ENCODE data around the gene FUZ.

Gene FUZ

DNA sequence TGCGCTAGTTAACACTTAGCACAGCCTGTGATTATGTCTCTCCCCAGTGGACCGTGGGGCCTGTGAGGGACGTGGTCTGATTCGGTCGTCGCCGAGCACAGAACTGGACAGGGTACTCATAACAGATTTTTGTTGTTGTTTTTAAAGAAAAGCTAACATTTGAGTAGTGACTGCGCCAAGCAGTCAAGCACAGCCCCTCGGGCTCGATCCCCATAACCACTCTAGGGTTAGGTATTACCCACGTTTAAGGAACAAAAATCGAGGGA is 37.1 kb upstream of the FUZ start:
- peak overlapping the region; percentile 91 for H3K4me3 ChIP-seq (ENCODE audit: low read length)
- no peak for DNase-seq (ENCODE audit: low read depth)
- TF ChIP-seq, protein P1, sequence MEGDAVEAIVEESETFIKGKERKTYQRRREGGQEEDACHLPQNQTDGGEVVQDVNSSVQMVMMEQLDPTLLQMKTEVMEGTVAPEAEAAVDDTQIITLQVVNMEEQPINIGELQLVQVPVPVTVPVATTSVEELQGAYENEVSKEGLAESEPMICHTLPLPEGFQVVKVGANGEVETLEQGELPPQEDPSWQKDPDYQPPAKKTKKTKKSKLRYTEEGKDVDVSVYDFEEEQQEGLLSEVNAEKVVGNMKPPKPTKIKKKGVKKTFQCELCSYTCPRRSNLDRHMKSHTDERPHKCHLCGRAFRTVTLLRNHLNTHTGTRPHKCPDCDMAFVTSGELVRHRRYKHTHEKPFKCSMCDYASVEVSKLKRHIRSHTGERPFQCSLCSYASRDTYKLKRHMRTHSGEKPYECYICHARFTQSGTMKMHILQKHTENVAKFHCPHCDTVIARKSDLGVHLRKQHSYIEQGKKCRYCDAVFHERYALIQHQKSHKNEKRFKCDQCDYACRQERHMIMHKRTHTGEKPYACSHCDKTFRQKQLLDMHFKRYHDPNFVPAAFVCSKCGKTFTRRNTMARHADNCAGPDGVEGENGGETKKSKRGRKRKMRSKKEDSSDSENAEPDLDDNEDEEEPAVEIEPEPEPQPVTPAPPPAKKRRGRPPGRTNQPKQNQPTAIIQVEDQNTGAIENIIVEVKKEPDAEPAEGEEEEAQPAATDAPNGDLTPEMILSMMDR (IDR thresholded peaks at IDR 0.05; ENCODE audit: insufficient read depth, low read depth, low read length, missing control alignments): no peak

DNA sequence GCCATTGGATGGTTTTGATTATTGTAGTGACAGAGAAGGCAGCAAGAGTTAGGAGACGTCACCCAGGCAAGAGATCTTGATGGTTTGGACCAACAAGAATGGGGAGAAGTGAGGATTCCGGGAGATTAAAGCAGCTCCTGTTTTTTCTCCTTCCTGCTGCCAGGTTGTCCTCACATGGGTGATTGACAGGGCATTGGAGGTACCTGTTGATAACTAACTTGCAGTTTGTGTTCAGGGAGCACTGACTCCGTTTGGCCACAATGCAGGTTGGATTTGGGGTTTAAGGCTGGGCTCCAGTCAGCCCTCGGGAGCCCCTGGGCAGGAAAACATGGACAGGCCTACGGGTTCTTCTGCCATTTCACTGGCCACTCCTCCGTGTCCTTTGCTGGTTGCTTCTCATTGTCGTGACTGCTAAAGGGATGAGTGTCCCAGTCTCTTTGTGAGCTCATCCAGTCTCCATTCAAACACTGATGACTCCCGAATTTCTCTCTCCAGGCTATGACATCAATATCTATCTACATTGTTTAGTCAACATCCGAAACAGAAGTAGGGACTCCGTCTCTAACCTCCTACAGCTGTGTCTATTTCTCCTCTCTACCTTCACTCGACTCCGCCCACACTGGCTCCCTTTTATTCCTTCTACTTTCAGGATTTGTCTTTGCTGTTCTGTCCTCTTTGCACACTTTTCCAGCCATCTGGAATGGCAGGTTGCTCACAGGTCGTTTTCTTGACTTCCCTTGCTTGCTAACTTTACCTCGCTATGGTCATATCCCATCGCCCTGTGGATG is 36.5 kb upstream of the FUZ start:
- peak overlapping the region; percentile 91 for H3K4me3 ChIP-seq (ENCODE audit: low read length)
- TF ChIP-seq, protein P1 (IDR thresholded peaks at IDR 0.05; ENCODE audit: insufficient read depth, low read depth, low read length, missing control alignments): no peak

DNA sequence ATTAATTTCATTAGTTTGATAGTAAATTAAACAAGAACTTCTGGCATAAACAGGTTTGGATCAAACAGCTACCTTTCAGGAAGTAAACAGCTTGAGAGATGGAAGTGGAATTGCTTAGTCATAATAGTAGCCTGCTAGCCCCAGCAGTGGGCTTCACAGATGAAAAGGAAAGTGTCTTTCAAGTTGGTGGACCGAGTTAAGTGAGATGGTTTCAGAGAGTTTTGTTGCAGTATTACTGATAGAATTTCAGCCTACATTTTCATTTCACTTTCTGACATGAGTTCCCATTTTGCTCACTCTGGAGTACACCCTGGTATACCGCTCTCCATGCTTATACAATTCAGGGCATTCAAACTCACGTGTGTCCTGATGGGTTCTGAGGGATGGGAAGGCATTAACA is 35.8 kb upstream of the FUZ start:
- TF ChIP-seq, protein P1 (IDR thresholded peaks at IDR 0.05; ENCODE audit: insufficient read depth, low read depth, low read length, missing control alignments): no peak
- no peak for DNase-seq (ENCODE audit: low read depth)
- no peak overlapping the region for H3K4me3 ChIP-seq (ENCODE audit: low read length)

More for the DNA sequence above, 36.5 kb upstream of the FUZ start:
- no peak for DNase-seq (ENCODE audit: low read depth)

DNA sequence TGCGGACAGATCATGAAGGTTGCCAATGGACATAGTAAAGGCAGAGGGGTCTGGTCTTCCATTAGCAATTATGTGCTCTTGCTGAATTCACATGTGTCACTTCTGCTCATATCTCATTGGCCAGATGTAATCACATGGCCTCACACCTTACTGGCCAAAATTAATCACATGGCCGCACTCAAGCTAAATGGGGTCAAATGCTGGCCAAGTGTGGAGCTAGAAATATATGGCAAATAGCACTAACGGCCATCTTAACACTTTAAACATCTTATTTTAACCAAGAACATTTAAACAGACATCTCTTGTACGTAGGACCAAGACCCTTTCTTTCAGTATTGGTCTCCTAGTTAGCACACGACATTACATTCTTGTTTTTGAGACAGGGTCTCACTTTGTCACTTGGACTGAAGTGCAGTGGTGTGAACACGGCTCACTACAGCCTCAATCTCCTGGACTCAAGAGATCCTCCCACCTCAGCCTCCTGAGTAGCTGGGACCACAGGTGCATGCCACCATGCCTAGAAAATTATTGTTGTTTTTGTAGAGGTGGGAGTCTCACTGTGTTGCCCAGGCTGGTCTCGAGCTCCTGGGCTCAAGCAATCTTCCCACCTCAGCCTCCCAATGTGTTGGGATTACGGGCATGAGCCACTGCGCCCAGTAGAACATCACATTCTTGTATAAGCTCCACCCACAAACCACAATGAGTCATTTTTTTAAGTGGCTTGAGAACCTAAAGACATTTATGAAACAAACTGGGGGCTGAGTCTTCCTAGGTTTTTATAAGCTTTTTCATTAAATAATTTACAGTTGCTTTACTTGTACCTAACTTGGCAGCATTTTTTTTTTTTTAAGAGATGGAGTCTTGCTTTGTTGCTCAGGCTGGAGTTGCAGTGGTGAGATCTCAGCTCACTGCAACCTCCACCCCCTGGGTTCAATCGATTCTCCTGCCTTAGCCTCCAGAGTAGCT is 34.9 kb upstream of the FUZ start:
- DNase-seq (ENCODE audit: low read depth): peak; percentile 88
- no peak overlapping the region for H3K4me3 ChIP-seq (ENCODE audit: low read length)
- TF ChIP-seq, protein P1 (IDR thresholded peaks at IDR 0.05; ENCODE audit: insufficient read depth, low read depth, low read length, missing control alignments): no peak

DNA sequence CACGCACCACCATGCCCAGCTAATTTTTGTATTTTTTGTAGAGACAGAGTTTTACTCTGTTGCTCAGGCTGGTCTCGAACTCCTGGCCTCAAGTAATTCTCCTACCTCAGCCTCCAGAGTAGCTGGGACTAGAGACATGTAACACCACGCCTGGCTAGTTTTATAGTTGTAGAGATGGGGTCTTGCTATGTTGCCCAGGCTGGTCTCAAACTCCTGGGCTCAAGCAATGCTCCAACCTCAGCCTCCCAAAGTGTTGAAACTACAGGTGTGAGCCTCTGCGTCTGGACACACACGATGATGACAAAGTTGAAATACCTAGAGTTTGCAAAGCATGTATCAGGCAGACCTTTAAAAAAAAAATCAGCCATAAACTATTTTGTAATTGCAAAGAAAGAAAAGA is 33.3 kb upstream of the FUZ start:
- H3K4me3 ChIP-seq (ENCODE audit: low read length): no peak overlapping the region
- DNase-seq (ENCODE audit: low read depth): no peak
- TF ChIP-seq, protein P1 (IDR thresholded peaks at IDR 0.05; ENCODE audit: insufficient read depth, low read depth, low read length, missing control alignments): no peak

DNA sequence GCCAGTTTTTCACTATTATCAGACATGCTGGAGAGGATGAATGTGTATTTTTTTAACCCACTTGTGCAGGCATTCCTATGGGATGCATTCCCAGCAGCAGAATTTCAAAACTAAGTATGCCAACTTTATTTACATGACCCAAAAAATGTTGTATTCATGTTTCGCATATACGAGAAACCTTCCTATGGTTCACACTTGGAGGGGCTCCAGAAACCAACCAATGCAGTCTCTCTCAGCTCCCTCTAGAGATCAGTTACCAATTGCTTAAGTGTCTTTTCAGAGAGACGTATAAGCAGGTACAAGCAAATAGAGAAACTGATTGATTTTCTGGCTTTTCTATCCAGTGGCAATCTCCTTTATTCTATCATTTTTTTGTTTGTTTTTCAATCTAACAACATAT is 32.3 kb upstream of the FUZ start:
- TF ChIP-seq, protein P1 (IDR thresholded peaks at IDR 0.05; ENCODE audit: insufficient read depth, low read depth, low read length, missing control alignments): no peak
- no peak overlapping the region for H3K4me3 ChIP-seq (ENCODE audit: low read length)
- no peak for DNase-seq (ENCODE audit: low read depth)
